HG03095 (cell line): ENCODE results near the gene SLC49A3.
"Not testable (repeated sequence)": the region's sequence is repeated elsewhere in the genome, so short reads cannot be mapped to it uniquely, and the experiment has no call there.

Source experiments
- ATAC-seq: cut with Tn5 transposase; IDR thresholded peaks from one replicate; pipeline ENCODE4 v1.9.1; 2021; ENCODE audit warnings: moderate library complexity; ENCODE audit not compliant: unreplicated experiment

SLC49A3 gene

GRCh38 chr4:635066-635835 lies 53.7 kb downstream of the SLC49A3 start:
- ATAC-seq: not testable (repeated sequence)

- no peak for ATAC-seq
Observed at GRCh38 chr4:634599-634985, 54.4 kb downstream of the SLC49A3 start.

- no peak for ATAC-seq
Observed at GRCh38 chr4:633976-634598, 54.9 kb downstream of the SLC49A3 start.

- no peak for ATAC-seq
Observed at GRCh38 chr4:633406-633805, 55.5 kb downstream of the SLC49A3 start.

GRCh38 chr4:632926-633325 lies 56.0 kb downstream of the SLC49A3 start:
- ATAC-seq: no peak

GRCh38 chr4:632196-632790 lies 56.7 kb downstream of the SLC49A3 start:
- ATAC-seq: no peak
